Caco-2 (cell line): ENCODE data around the gene HPDL. TPM values are rescaled to one million over a fixed set of nuclear protein-coding genes. Genes with fewer than 3 reads are reported as not detected.

Source experiments
- BruUV-seq: library from RNA; stranded (reverse); fragments of 400-500 nt; replicated peaks from 2 replicates; lab custom pipeline; 2021; lab: Mats Ljungman, UMichigan
- CTCF ChIA-PET: fragments of 300-600 bp; sonication (Branson Sonifier 250); formaldehyde crosslinking; loops from one replicate; lab custom pipeline; 2022; ENCODE audit warnings: antibody characterized with exemption; lab: Charles Lee
- POLR2A ChIA-PET: fragments of 300-600 bp; sonication (Branson Sonifier 250); formaldehyde crosslinking; loops from one replicate; lab custom pipeline; 2022; ENCODE audit warnings: antibody characterized with exemption; lab: Charles Lee
- DNase-seq, 2 experiments: peaks; one replicate each; pipeline versions ENCODE4 v3.0.0 to v3.0.0-alpha.2; 2020 to 2022
- H3K27me3 ChIP-seq: replicated peaks from 2 replicates; pipeline ENCODE4 v1.6.0; 2011; ENCODE audit warnings: low read length; ENCODE audit not compliant: control insufficient read depth, insufficient read depth
- H3K36me3 ChIP-seq: 2 replicates; pipeline ENCODE4 v1.5.1; 2011; ENCODE audit warnings: low read length; ENCODE audit not compliant: control insufficient read depth, insufficient read depth
- H3K4me1 ChIP-seq: fragments of 250-450 bp; sonication (Bioruptor Pico); 2 replicates; pipeline ENCODE4 v1.5.1; 2020; ENCODE audit warnings: mild to moderate bottlenecking
- H3K4me3 ChIP-seq: 2 replicates; pipeline ENCODE4 v1.5.1; 2011; ENCODE audit warnings: low read depth, mild to moderate bottlenecking, control low read depth, low read length
- H3K9me3 ChIP-seq: fragments of 250-450 bp; sonication (Bioruptor Pico); 2 replicates; pipeline ENCODE4 v1.5.1; 2020; ENCODE audit warnings: mild to moderate bottlenecking, moderate library complexity
- H3K27ac Mint-ChIP-seq: one replicate; pipeline ENCODE4 v1.8.0; 2022; ENCODE audit warnings: mixed read lengths; ENCODE audit not compliant: unreplicated experiment
- H3K27me3 Mint-ChIP-seq: one replicate; pipeline ENCODE4 v1.8.0; 2022; ENCODE audit warnings: mixed read lengths; ENCODE audit not compliant: insufficient read depth, unreplicated experiment
- H3K36me3 Mint-ChIP-seq: one replicate; pipeline ENCODE4 v1.8.0; 2022; ENCODE audit warnings: mild to moderate bottlenecking, mixed read lengths; ENCODE audit not compliant: insufficient read depth, unreplicated experiment
- H3K4me1 Mint-ChIP-seq: one replicate; pipeline ENCODE4 v1.8.0; 2022; ENCODE audit warnings: low read depth, mixed read lengths; ENCODE audit not compliant: unreplicated experiment
- H3K4me3 Mint-ChIP-seq: one replicate; pipeline ENCODE4 v1.8.0; 2022; ENCODE audit warnings: mild to moderate bottlenecking, moderate library complexity, mixed read lengths; ENCODE audit not compliant: unreplicated experiment
- H3K9me3 Mint-ChIP-seq: one replicate; pipeline ENCODE4 v1.8.0; 2022; ENCODE audit warnings: mixed read lengths; ENCODE audit not compliant: unreplicated experiment
- intact Hi-C: fragments of 100-400 bp; cut with micrococcal nuclease; formaldehyde crosslinking; loops from one replicate; pipeline ENCODE4 v1.10.0; 2022; ENCODE audit not compliant: unreplicated experiment
- total RNA-seq: library from RNA; stranded (reverse); gene quantifications from 2 replicates; pipeline ENCODE4 v1.2.3, GENCODE V29; 2022
- TF ChIP-seq, protein P1 (sequence below), 2 experiments: fragments of 200-600 bp in 1 of 2; IDR thresholded peaks; 1 replicate in 1 of 2; 2 replicates in 1 of 2; pipeline versions ENCODE4 v1.5.1 to v1.8.0; 2011 to 2022; ENCODE audit warnings: antibody characterized with exemption in 1 of 2, control low read depth in 1 of 2, inconsistent platforms in 1 of 2, low read depth in 1 of 2, low read length in 1 of 2, mild to moderate bottlenecking in 1 of 2, moderate library complexity in 1 of 2; ENCODE audit not compliant: insufficient read depth in 1 of 2, severe bottlenecking in 1 of 2, unreplicated experiment in 1 of 2

HPDL gene
- total RNA-seq, 1 experiment from 2014 or later = 90.6 TPM

DNA sequence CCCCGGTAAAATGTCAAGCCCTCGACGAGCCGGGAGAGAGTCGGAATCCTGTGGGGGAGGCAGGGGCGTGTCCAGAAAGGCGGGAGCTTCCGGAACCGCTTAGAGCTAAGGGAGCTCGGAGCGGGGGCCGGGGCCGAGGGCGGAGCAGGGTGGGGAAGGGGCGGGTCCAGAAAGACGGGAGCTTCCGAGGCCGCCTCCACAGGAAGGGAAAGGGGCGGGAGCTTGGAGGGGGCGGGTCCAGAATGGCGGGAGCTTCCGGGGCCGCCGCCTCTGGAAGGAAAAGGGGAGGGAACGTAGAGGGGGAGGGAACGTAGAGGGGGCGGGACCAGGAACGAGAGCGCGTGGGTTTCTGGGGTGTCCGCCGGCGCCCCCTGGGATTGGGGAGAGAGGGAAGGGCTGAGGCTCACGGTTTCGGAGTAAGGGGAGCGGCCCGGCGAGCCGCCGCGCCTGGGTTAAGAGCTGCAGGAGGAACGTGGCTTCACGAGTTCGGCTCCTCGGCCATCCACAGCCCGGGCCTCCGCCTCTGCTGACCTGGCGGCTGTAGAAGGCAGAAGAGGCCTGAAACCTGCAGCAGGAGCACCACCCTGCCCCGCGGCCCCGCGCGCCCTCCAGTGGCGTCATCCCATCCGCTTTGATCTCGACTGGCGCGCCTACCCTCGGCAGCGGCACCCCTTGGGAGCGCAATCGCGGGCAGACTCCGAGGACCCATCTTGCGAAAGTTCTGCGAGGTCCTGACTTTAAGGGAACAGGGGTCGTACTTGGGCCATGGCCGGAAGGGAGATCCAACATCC lies 23.0 kb upstream of the HPDL start:
- POLR2A ChIA-PET = interaction anchor here (0.6 to 1.2 kb wide), 39 partner anchors 12 to 751 kb away, joined by 3 to 43 read pairs (median 5); partner anchors contain the start of genes BTBD19, EIF2B3, HECTD3 and HPDL
- H3K27ac Mint-ChIP-seq = peak overlapping the region; percentile 87
- no peaks in the 10 kb centered on the region for H3K9me3 Mint-ChIP-seq
- BruUV-seq = TSS peak; percentile 87
- CTCF ChIA-PET = interaction anchor here (0.6 to 1.5 kb wide), 26 partner anchors 11 to 1091 kb away, joined by 3 to 26 read pairs (median 5); partner anchors contain the start of genes CCDC163, HECTD3, HPDL and MMACHC
- TF ChIP-seq, protein P1, sequence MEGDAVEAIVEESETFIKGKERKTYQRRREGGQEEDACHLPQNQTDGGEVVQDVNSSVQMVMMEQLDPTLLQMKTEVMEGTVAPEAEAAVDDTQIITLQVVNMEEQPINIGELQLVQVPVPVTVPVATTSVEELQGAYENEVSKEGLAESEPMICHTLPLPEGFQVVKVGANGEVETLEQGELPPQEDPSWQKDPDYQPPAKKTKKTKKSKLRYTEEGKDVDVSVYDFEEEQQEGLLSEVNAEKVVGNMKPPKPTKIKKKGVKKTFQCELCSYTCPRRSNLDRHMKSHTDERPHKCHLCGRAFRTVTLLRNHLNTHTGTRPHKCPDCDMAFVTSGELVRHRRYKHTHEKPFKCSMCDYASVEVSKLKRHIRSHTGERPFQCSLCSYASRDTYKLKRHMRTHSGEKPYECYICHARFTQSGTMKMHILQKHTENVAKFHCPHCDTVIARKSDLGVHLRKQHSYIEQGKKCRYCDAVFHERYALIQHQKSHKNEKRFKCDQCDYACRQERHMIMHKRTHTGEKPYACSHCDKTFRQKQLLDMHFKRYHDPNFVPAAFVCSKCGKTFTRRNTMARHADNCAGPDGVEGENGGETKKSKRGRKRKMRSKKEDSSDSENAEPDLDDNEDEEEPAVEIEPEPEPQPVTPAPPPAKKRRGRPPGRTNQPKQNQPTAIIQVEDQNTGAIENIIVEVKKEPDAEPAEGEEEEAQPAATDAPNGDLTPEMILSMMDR (IDR thresholded peaks at IDR 0.05; ENCODE audit: insufficient read depth in 1 of 2, low read depth in 1 of 2, low read length in 1 of 2, severe bottlenecking in 1 of 2, unreplicated experiment in 1 of 2) = peak; percentile 47 to 68
- Histone ChIP-seq H3K9me3 (no peaks in the 10 kb centered on the region), H3K36me3 (no peaks in the 10 kb centered on the region), H3K4me1 (peaks cover 7% of the 10 kb centered on the region; the same call in 1 of the 2 replicates), H3K27me3 (no peaks in the 10 kb centered on the region), H3K4me3 (peak overlapping the region; percentile 78)
- intact Hi-C loops = loop anchor here (1.0 to 10.0 kb wide), 4 partner anchors 26 to 469 kb away; partner anchors contain the start of gene TESK2
- H3K4me3 Mint-ChIP-seq = peak overlapping the region; percentile 77
- peaks cover 22% of the 10 kb centered on the region for H3K4me1 Mint-ChIP-seq
- H3K27me3 Mint-ChIP-seq = no peaks in the 10 kb centered on the region
- peak; percentile 93 to 97 for DNase-seq
- H3K36me3 Mint-ChIP-seq = peaks cover 5% of the 10 kb centered on the region

DNA sequence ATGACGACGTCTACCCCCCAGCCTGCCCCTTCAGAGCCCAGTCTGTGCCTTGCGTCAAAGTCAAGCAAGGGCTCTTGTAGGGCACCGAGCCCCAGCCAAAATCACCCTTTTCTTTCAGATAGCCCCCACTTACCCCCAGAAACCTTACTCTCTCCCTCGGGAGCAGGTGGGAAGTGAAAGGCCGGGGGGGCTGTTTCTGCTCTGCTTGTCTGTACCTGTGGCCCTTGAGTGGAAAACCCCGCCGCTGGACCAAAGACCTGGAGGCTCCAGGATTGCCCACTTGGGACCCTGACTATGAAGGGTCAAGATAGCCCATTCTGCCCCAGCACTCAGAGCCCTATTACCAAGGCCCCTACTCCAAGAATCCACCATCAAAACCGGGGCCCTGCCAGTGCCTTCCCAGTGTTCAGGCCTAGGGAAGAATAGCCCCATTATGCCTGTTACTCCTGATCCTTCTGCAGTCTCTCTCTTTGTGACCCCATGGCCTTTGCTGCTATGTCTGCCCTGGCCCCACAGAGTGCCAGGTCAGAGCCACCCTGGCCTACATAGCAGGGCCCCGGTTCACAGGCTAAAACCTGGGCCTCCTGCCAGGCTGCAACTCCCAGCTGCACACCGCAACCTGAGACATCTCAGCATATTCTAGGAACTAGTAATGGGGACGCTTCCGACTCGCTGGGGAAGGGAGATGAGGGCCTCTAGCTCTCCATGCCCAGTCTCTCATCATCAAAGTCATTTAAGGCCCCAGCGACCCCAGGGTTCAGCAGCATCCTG lies 22.2 kb upstream of the HPDL start:
- Mint-ChIP-seq H3K36me3 (peaks cover 5% of the 10 kb centered on the region), H3K4me1 (peaks cover 22% of the 10 kb centered on the region), H3K9me3 (no peaks in the 10 kb centered on the region), H3K4me3 (peak overlapping the region; percentile 77), H3K27ac (peak overlapping the region; percentile 87), H3K27me3 (no peaks in the 10 kb centered on the region)
- Histone ChIP-seq H3K9me3 (no peaks in the 10 kb centered on the region), H3K4me1 (peaks cover 7% of the 10 kb centered on the region; the same call in 1 of the 2 replicates), H3K36me3 (no peaks in the 10 kb centered on the region), H3K27me3 (no peaks in the 10 kb centered on the region), H3K4me3 (peak overlapping the region; percentile 78)
- POLR2A ChIA-PET = interaction anchor here (1.1 kb wide), 2 partner anchors 12 to 279 kb away, joined by 4 to 9 read pairs; no protein-coding TSS in a partner anchor
- intact Hi-C loops = loop anchor here (10.0 kb wide), 1 partner anchor 470 kb away; no protein-coding TSS in a partner anchor
- DNase-seq = peak in 1 of 2 experiments; percentile 16
- no TSS peak for BruUV-seq
- TF ChIP-seq, protein P1 (IDR thresholded peaks at IDR 0.05; ENCODE audit: insufficient read depth in 1 of 2, low read depth in 1 of 2, low read length in 1 of 2, severe bottlenecking in 1 of 2, unreplicated experiment in 1 of 2) = no peak
- CTCF ChIA-PET = interaction anchor here (0.6 to 1.3 kb wide), 3 partner anchors 114 to 293 kb away, joined by 3 to 20 read pairs (median 4); partner anchors contain the start of genes HECTD3 and UROD
